22Rv1 (cell line): Measurements from ENCODE around the gene VPS37B.

ENCODE experiments used
- CTCF ChIP-seq: fragments of 450-650 bp; IDR thresholded peaks from 2 replicates; pipeline ENCODE4 v1.5.1; 2017; ENCODE audit warnings: mild to moderate bottlenecking
- ZFX ChIP-seq: fragments of 450-650 bp; IDR thresholded peaks from 2 replicates; pipeline ENCODE4 v1.6.1; 2017; ENCODE audit warnings: antibody characterized with exemption, borderline replicate concordance

- TF ChIP-seq CTCF (no peak), ZFX (no peak)
These were observed 22.4 kb downstream of the VPS37B start for GRCh38 chr12:122873540-122873939.
